HCT116 (cell line): ENCODE measurements around the gene FAH.

ENCODE experiments used
- RAD21 ChIP-seq: IDR thresholded peaks from 2 replicates; pipeline ENCODE4 v1.6.1; 2012; ENCODE audit warnings: low read depth, mild to moderate bottlenecking
- ZNF274 ChIP-seq: fragments of 200-500 bp; sonication (Bioruptor generic); IDR thresholded peaks from 2 replicates; pipeline ENCODE4 v1.6.1; 2014; ENCODE audit warnings: mild to moderate bottlenecking, low read depth, low read length, inconsistent platforms

DNA sequence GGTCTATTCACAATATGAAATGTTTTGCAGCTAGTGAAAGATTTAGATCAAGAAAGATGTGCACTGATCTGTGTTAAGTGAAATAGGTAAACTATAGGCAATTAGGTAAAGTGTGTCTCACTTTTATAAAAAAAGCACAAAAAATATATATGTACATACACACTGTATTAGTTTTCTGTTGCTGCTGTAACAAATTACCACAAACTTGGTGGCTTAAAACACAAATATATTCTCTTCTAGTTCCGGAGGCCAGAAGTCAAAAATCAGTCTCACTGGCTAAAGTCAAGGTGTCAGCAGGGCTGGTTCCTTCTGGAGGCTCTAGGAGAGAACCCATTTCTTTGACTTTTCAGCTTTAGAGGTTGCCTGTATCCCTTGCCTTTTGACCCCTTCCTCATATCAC, 11.1 kb downstream of the FAH start:
- TF ChIP-seq RAD21 = no peak
- TF ChIP-seq ZNF274 = no peak
